DND-41 (cell line): ENCODE measurements around the gene TBATA.

ENCODE experiments used
- ATAC-seq: fragments of 200-7000 bp; cut with Tn5 transposase; 3 replicates; pipeline ENCODE4 v1.9.1; 2021; ENCODE audit warnings: low read depth; ENCODE audit not compliant: insufficient read depth
- DNase-seq: peaks from one replicate; pipeline ENCODE4 v3.0.0-alpha.2; 2020
- H2AFZ ChIP-seq: 2 replicates; pipeline ENCODE4 v1.6.0; 2012; ENCODE audit warnings: low read depth, low read length
- H3K27ac ChIP-seq: 2 replicates; pipeline ENCODE4 v1.5.1; 2012; ENCODE audit warnings: low read length, inconsistent platforms
- H3K27me3 ChIP-seq: fragments of 200-600 bp; sonication (generic); 2 replicates; pipeline ENCODE4 v1.6.0; 2012; ENCODE audit warnings: low read length, mild to moderate bottlenecking, inconsistent platforms; ENCODE audit not compliant: insufficient read depth, poor library complexity
- H3K36me3 ChIP-seq: 2 replicates; pipeline ENCODE4 v1.5.1; 2012; ENCODE audit warnings: low read length, inconsistent platforms; ENCODE audit not compliant: insufficient read depth
- H3K4me1 ChIP-seq: 2 replicates; pipeline ENCODE4 v1.5.1; 2012; ENCODE audit warnings: mild to moderate bottlenecking, low read length; ENCODE audit not compliant: insufficient read depth
- H3K4me2 ChIP-seq: 2 replicates; pipeline ENCODE4 v1.6.0; 2012; ENCODE audit warnings: mild to moderate bottlenecking, moderate library complexity, low read length, inconsistent platforms; ENCODE audit not compliant: insufficient read depth
- H3K4me3 ChIP-seq, 2 experiments: fragments of 200-600 bp in 1 of 2; shearing (Covaris generic) in 1 of 2; 2 replicates each; pipeline ENCODE4 v1.5.1; 2012 to 2016; ENCODE audit warnings: inconsistent platforms in 2 of 2, low read length in 2 of 2, mild to moderate bottlenecking in 2 of 2, low read depth in 1 of 2, moderate library complexity in 1 of 2
- H3K79me2 ChIP-seq: 2 replicates; pipeline ENCODE4 v1.6.0; 2012; ENCODE audit warnings: low read length, inconsistent platforms; ENCODE audit not compliant: insufficient read depth
- H3K9ac ChIP-seq: 2 replicates; pipeline ENCODE4 v1.6.0; 2012; ENCODE audit warnings: low read depth, mild to moderate bottlenecking, inconsistent platforms, low read length, moderate library complexity
- H3K9me3 ChIP-seq: 2 replicates; pipeline ENCODE4 v1.5.1; 2012; ENCODE audit warnings: low read length, moderate library complexity, mild to moderate bottlenecking, inconsistent platforms; ENCODE audit not compliant: insufficient read depth, severe bottlenecking
- H4K20me1 ChIP-seq: 2 replicates; pipeline ENCODE4 v1.6.0; 2012; ENCODE audit warnings: low read length; ENCODE audit not compliant: insufficient read depth
- EZH2 ChIP-seq: IDR thresholded peaks from 3 replicates; pipeline ENCODE4 v1.6.1; 2012; ENCODE audit warnings: borderline replicate concordance, low read depth, mild to moderate bottlenecking, moderate library complexity, low read length, inconsistent platforms; ENCODE audit not compliant: severe bottlenecking
- TF ChIP-seq, protein P1 (sequence below): IDR thresholded peaks from 2 replicates; pipeline ENCODE4 v1.5.1; 2012; ENCODE audit warnings: borderline replicate concordance, low read length, moderate library complexity, mild to moderate bottlenecking; ENCODE audit not compliant: poor library complexity, severe bottlenecking; ENCODE audit errors: extremely low read depth

TBATA gene

DNA sequence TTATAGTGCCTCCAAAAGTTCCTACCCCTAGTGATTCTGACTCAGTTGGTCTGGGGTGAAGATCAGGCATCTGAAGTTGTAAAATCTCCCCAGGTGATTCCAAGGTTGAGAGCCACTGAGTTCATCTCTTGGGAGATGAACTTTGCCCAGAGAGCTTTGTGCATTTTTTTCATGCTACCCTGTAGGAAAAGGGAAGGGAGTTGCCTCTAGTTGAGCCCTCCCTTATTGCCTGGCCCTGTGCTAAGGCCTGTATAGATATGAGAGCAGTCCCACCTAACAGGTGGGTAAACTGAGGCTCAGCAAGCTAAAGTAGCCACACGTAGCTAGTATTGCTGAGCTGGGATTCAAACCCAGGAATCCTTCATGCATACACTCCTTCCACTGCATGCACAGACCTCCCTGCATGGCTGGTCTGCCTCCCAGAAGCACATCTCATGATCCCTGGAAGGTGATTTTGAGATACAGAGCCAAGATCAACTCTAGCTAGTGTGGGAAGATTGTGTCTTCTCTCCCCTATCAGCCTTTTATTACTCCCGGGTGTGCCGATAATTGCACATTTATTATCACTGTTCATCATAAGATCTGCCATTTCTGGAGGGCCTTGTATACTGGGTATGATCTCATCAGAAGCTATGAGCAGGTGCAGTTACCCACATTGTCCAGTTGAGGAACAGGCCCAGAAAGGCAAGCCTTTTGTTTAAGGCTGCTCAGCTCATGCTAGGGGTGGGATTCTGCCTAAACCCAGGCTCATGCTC is 47.0 kb downstream of the TBATA start:
- peak; percentile 24 for DNase-seq
- Histone ChIP-seq H3K9ac (no peak overlapping the region), H3K4me2 (no peak overlapping the region), H3K36me3 (no peaks in the 10 kb centered on the region), H3K9me3 (no peaks in the 10 kb centered on the region), H3K79me2 (no peaks in the 10 kb centered on the region), H3K4me1 (peaks cover 20% of the 10 kb centered on the region), H2AFZ (no peak overlapping the region), H4K20me1 (no peaks in the 10 kb centered on the region), H3K27ac (no peak overlapping the region), H3K27me3 (no peaks in the 10 kb centered on the region), H3K4me3 (no peak overlapping the region)
- ATAC-seq, result peak; percentile 51; the same call in 2 of the 3 replicates
- TF ChIP-seq EZH2, result no peak
- TF ChIP-seq, protein P1, sequence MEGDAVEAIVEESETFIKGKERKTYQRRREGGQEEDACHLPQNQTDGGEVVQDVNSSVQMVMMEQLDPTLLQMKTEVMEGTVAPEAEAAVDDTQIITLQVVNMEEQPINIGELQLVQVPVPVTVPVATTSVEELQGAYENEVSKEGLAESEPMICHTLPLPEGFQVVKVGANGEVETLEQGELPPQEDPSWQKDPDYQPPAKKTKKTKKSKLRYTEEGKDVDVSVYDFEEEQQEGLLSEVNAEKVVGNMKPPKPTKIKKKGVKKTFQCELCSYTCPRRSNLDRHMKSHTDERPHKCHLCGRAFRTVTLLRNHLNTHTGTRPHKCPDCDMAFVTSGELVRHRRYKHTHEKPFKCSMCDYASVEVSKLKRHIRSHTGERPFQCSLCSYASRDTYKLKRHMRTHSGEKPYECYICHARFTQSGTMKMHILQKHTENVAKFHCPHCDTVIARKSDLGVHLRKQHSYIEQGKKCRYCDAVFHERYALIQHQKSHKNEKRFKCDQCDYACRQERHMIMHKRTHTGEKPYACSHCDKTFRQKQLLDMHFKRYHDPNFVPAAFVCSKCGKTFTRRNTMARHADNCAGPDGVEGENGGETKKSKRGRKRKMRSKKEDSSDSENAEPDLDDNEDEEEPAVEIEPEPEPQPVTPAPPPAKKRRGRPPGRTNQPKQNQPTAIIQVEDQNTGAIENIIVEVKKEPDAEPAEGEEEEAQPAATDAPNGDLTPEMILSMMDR, result peak; percentile 26

DNA sequence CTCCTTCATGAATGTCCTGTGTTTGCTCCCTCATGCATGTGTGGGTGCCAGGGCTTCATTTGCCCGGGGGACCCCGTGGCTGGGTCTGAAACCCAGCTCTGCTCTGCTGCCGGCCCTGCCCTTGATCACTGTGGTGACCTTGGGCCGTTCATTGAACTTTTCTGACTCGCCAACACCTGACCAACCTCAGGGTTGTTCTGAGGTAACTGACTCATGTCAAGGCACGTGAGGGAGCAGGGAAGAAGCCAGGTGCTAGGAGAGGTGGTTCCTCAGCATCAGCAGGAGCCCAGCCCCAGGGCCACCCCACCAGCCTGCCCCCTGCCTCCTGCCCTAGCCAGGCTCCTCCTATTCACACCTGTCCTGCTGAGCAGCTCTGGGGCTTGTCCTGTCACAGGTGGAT is 47.9 kb downstream of the TBATA start:
- DNase-seq (no peak), ATAC-seq (no peak)
- Histone ChIP-seq H3K27me3 (no peaks in the 10 kb centered on the region), H3K4me1 (peaks cover 11% of the 10 kb centered on the region), H3K4me2 (no peak overlapping the region), H3K27ac (no peak overlapping the region), H3K79me2 (no peaks in the 10 kb centered on the region), H3K9ac (no peak overlapping the region), H2AFZ (no peak overlapping the region), H4K20me1 (no peaks in the 10 kb centered on the region), H3K9me3 (no peaks in the 10 kb centered on the region), H3K36me3 (no peaks in the 10 kb centered on the region), H3K4me3 (no peak overlapping the region)
- TF ChIP-seq EZH2, result no peak
- TF ChIP-seq, protein P1, result no peak

DNA sequence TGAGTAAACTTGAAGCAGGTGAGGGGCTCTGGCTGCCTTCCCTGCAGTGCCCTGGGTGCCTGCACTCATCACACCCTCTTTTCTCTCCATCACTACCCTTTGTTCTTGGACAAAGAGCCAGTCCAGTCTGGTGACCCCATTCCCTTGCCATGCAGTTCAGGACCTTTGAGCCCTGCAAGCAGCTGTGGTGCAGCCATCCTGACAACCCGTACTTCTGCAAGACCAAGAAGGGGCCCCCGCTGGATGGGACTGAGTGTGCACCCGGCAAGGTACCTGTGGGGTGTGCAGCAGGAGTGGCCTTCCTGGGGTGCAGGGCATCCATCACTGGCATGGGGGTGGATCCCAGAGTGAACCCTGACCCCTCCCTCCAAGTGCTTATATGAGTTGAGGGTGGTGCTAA is 48.7 kb downstream of the TBATA start:
- Histone ChIP-seq H3K27me3 (no peaks in the 10 kb centered on the region), H3K4me1 (peaks cover 4% of the 10 kb centered on the region), H3K4me3 (no peak overlapping the region), H3K9me3 (no peaks in the 10 kb centered on the region), H2AFZ (no peak overlapping the region), H3K27ac (no peak overlapping the region), H4K20me1 (no peaks in the 10 kb centered on the region), H3K4me2 (no peak overlapping the region), H3K79me2 (no peaks in the 10 kb centered on the region), H3K36me3 (no peaks in the 10 kb centered on the region), H3K9ac (no peak overlapping the region)
- no peak for TF ChIP-seq EZH2
- TF ChIP-seq, protein P1, result no peak
- DNase-seq (no peak), ATAC-seq (no peak)

DNA sequence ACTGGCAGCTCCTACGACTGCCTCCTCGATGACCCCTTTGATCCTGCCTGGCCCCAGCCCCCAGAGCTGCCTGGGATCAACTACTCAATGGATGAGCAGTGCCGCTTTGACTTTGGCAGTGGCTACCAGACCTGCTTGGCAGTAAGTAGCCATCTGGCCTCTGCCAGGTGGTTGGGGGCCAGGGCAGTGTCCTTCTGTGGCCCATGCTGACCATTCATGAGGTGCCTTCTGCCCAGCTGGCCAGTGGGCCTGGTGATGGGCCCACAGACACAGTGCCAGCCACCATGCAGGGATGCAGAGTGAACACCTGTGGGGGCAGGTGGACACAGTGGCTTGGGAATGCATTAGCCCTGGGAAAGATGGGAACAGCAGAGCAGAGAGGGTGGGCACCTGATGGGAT is 50.0 kb downstream of the TBATA start:
- no peak for ATAC-seq
- H3K9me3 ChIP-seq, result no peaks in the 10 kb centered on the region
- no peak overlapping the region for H3K27ac ChIP-seq
- no peaks in the 10 kb centered on the region for H3K79me2 ChIP-seq
- DNase-seq, result no peak
- H3K27me3 ChIP-seq, result no peaks in the 10 kb centered on the region
- H3K9ac ChIP-seq, result no peak overlapping the region
- H3K36me3 ChIP-seq, result no peaks in the 10 kb centered on the region
- no peak overlapping the region for H3K4me2 ChIP-seq
- H3K4me3 ChIP-seq, result no peak overlapping the region
- TF ChIP-seq, protein P1, result no peak
- no peak for TF ChIP-seq EZH2
- H2AFZ ChIP-seq, result no peak overlapping the region
- no peaks in the 10 kb centered on the region for H4K20me1 ChIP-seq
- H3K4me1 ChIP-seq, result no peaks in the 10 kb centered on the region
